Natural killer cell (primary cell): ENCODE measurements around the gene CC2D1B. TPM values are rescaled to one million over a fixed set of nuclear protein-coding genes. Genes with fewer than 3 reads are reported as not detected.

ENCODE experiments used
- ATAC-seq, 3 donors: fragments of 150-1000 bp in 2 of 3; fragments of 200-7000 bp in 1 of 3; cut with Tn5 transposase; 1 replicate in 1 of 3; 2 replicates in 2 of 3; pipeline ENCODE4 v1.10.0; 2021; ENCODE audit warnings: mild to moderate bottlenecking in 2 of 3, moderate library complexity in 2 of 3
- DNase-seq, 2 donors: peaks; one replicate each; pipeline versions ENCODE4 v3.0.0 to v3.0.0-alpha.2; 2013 to 2021; ENCODE audit warnings: mixed read lengths in 1 of 2
- H3K27ac ChIP-seq: one replicate; pipeline ENCODE4 v1.5.1; 2013; ENCODE audit warnings: mild to moderate bottlenecking, low read length
- H3K27me3 ChIP-seq: one replicate; pipeline ENCODE4 v1.6.1; 2013; ENCODE audit warnings: low read length; ENCODE audit not compliant: control insufficient read depth, insufficient read depth
- H3K36me3 ChIP-seq: one replicate; pipeline ENCODE4 v1.6.1; 2013; ENCODE audit warnings: low read length; ENCODE audit not compliant: control insufficient read depth, insufficient read depth
- H3K4me1 ChIP-seq: one replicate; pipeline ENCODE4 v1.6.1; 2013; ENCODE audit warnings: low read length; ENCODE audit not compliant: control insufficient read depth, insufficient read depth
- H3K4me3 ChIP-seq: one replicate; pipeline ENCODE4 v1.5.1; 2013; ENCODE audit warnings: low read length
- H3K9me3 ChIP-seq: one replicate; pipeline ENCODE4 v1.6.1; 2013; ENCODE audit warnings: low read length; ENCODE audit not compliant: control insufficient read depth, insufficient read depth
- H3K27ac Mint-ChIP-seq, 2 donors: one replicate each; pipeline ENCODE4 v1.8.0; 2022; ENCODE audit warnings: mild to moderate bottlenecking in 2 of 2, mixed read lengths in 2 of 2, moderate library complexity in 1 of 2
- H3K27me3 Mint-ChIP-seq, 2 donors: one replicate each; pipeline ENCODE4 v1.8.0; 2022; ENCODE audit warnings: low read depth in 2 of 2, mixed read lengths in 2 of 2
- H3K36me3 Mint-ChIP-seq: one replicate; pipeline ENCODE4 v1.8.0; 2022; ENCODE audit warnings: mixed read lengths
- H3K4me1 Mint-ChIP-seq, 2 donors: one replicate each; pipeline ENCODE4 v1.8.0; 2022; ENCODE audit warnings: mixed read lengths in 2 of 2
- H3K4me3 Mint-ChIP-seq: one replicate; pipeline ENCODE4 v1.8.0; 2022; ENCODE audit warnings: mild to moderate bottlenecking, moderate library complexity, mixed read lengths
- H3K9me3 Mint-ChIP-seq, 2 donors: one replicate each; pipeline ENCODE4 v1.8.0; 2022; ENCODE audit warnings: mixed read lengths in 2 of 2
- WGBS: methylation state at CpG from one replicate; pipeline ENCODE4 v1.1.7; 2013; ENCODE audit warnings: missing lambda C conversion rate; ENCODE audit not compliant: insufficient coverage; 5-methylcytosine and 5-hydroxymethylcytosine counted together
- intact Hi-C: fragments of 100-400 bp; cut with micrococcal nuclease; formaldehyde crosslinking; loops from one replicate; pipeline ENCODE4 v1.14.2; 2022
- total RNA-seq, 4 donors: library from RNA; stranded (reverse); fragments of 120-200 nt in 1 of 4; gene quantifications; one replicate each; pipeline versions ENCODE4 v1.2.3 to v1.2.4, GENCODE V29; 2013 to 2022
- TF ChIP-seq, protein P1 (sequence below): fragments of 200-600 bp; IDR thresholded peaks from one replicate; pipeline ENCODE4 v1.8.0; 2022; ENCODE audit warnings: antibody characterized with exemption

The CC2D1B gene
- total RNA-seq, 3 donors from 2014 or later (not counting 1 experiment from before 2014, with no cell fraction given): 61.4 to 78.4 (median 68.8) TPM

DNA sequence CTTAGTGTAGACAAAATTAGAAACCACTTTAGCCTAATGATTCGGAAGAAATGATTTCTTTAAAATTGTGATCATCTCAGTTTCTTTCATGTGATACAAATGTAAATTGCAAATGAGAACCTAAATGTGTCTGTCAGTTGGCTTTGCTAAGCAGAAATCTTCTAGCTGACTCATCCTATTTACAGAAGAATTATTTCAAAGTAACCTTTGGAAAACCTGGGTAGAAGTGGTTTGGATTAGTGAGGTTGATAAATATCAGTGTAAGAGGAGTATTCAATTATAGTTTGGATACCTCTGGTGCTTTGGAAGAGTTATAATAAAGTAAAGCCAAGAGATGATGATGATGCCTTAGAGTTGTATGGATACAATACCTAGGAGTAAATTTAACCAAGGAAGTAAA, 37.4 kb downstream of the CC2D1B start:
- no peaks in the 10 kb centered on the region for H3K9me3 Mint-ChIP-seq
- WGBS: 100% methylated on average over 1 of the region's 1 CpG
- Histone ChIP-seq H3K36me3 (no peaks in the 10 kb centered on the region), H3K9me3 (no peaks in the 10 kb centered on the region), H3K4me1 (no peaks in the 10 kb centered on the region), H3K27me3 (no peaks in the 10 kb centered on the region), H3K27ac (no peak overlapping the region), H3K4me3 (no peak overlapping the region)
- H3K36me3 Mint-ChIP-seq: no peaks in the 10 kb centered on the region
- DNase-seq (no peak), ATAC-seq (no peak)
- H3K4me1 Mint-ChIP-seq: no peaks in the 10 kb centered on the region
- TF ChIP-seq, protein P1, sequence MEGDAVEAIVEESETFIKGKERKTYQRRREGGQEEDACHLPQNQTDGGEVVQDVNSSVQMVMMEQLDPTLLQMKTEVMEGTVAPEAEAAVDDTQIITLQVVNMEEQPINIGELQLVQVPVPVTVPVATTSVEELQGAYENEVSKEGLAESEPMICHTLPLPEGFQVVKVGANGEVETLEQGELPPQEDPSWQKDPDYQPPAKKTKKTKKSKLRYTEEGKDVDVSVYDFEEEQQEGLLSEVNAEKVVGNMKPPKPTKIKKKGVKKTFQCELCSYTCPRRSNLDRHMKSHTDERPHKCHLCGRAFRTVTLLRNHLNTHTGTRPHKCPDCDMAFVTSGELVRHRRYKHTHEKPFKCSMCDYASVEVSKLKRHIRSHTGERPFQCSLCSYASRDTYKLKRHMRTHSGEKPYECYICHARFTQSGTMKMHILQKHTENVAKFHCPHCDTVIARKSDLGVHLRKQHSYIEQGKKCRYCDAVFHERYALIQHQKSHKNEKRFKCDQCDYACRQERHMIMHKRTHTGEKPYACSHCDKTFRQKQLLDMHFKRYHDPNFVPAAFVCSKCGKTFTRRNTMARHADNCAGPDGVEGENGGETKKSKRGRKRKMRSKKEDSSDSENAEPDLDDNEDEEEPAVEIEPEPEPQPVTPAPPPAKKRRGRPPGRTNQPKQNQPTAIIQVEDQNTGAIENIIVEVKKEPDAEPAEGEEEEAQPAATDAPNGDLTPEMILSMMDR: no peak
- no peak overlapping the region for H3K4me3 Mint-ChIP-seq
- H3K27me3 Mint-ChIP-seq: peaks cover 0 to 5% of the 10 kb centered on the region in 2 donors
- no peak overlapping the region for H3K27ac Mint-ChIP-seq
- intact Hi-C loops: no loop called here

GRCh38 chr1:52325786-52326185, 40.2 kb downstream of the CC2D1B start:
- ATAC-seq (no peak), DNase-seq (no peak)
- Mint-ChIP-seq H3K27ac (no peak overlapping the region), H3K27me3 (peaks cover 0 to 5% of the 10 kb centered on the region in 2 donors), H3K4me1 (no peaks in the 10 kb centered on the region), H3K9me3 (no peaks in the 10 kb centered on the region), H3K36me3 (no peaks in the 10 kb centered on the region), H3K4me3 (no peak overlapping the region)
- H3K27ac ChIP-seq: no peak overlapping the region
- 97% methylated on average over 4 of the region's 5 CpGs for WGBS
- no peak overlapping the region for H3K4me3 ChIP-seq
- H3K36me3 ChIP-seq: no peaks in the 10 kb centered on the region
- no peaks in the 10 kb centered on the region for H3K27me3 ChIP-seq
- intact Hi-C loops: no loop called here
- no peaks in the 10 kb centered on the region for H3K4me1 ChIP-seq
- no peaks in the 10 kb centered on the region for H3K9me3 ChIP-seq
- TF ChIP-seq, protein P1: no peak

DNA sequence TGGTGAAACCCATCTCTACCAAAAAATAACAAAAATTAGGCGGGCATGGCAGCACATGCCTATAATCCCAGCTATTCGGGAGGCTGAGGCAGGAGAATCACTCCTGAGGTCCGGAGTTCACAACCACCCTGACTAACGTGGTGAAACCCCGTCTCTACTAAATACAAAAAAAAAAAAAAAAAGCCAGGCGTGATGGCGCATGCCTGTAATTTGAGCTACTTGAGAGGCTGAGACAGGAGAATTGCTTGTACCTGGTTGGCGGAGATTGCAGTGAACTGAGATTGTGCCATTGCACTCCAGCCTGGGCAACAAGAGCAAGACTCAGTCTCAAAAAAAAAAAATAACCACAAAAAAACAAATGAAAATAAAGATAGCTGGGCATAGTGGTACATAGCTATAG, 42.3 kb downstream of the CC2D1B start:
- H3K27me3 ChIP-seq: no peaks in the 10 kb centered on the region
- DNase-seq (no peak), ATAC-seq (no peak)
- no peaks in the 10 kb centered on the region for H3K9me3 Mint-ChIP-seq
- no peaks in the 10 kb centered on the region for H3K4me1 ChIP-seq
- H3K4me1 Mint-ChIP-seq: no peaks in the 10 kb centered on the region
- TF ChIP-seq, protein P1: no peak
- no peaks in the 10 kb centered on the region for H3K36me3 Mint-ChIP-seq
- no peak overlapping the region for H3K4me3 Mint-ChIP-seq
- H3K36me3 ChIP-seq: no peaks in the 10 kb centered on the region
- no peak overlapping the region for H3K4me3 ChIP-seq
- 95% methylated on average over 7 of the region's 8 CpGs for WGBS
- H3K27ac ChIP-seq: no peak overlapping the region
- peaks cover 0 to 5% of the 10 kb centered on the region in 2 donors for H3K27me3 Mint-ChIP-seq
- H3K9me3 ChIP-seq: no peaks in the 10 kb centered on the region
- intact Hi-C loops: no loop called here
- H3K27ac Mint-ChIP-seq: no peak overlapping the region

DNA sequence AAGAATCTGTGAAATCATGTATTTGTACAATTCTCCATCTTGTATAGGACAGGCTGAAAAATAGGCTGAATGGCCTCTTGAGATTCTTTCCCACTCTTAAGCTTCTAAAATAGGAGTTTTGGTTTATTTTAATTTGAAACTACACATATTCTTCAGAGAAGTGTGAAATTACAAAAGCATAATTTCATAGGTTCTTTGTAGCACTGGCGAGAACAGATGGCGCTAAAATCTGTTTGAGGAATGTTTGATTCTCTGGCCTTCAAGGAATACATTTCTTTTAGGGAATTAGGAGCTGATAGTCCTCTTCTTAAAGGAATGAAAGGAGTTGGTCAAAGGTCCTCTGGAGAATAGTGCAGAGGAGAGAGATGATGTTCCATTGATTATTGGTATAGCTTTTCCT, 44.9 kb downstream of the CC2D1B start:
- DNase-seq (no peak), ATAC-seq (no peak)
- no peak overlapping the region for H3K4me3 ChIP-seq

More for the DNA sequence above, 44.9 kb downstream of the CC2D1B start:
- no peaks in the 10 kb centered on the region for H3K36me3 Mint-ChIP-seq
- no peaks in the 10 kb centered on the region for H3K27me3 ChIP-seq
- no peak overlapping the region for H3K27ac Mint-ChIP-seq
- no peak overlapping the region for H3K4me3 Mint-ChIP-seq
- no peaks in the 10 kb centered on the region for H3K4me1 Mint-ChIP-seq
- no peaks in the 10 kb centered on the region for H3K9me3 Mint-ChIP-seq
- H3K36me3 ChIP-seq: no peaks in the 10 kb centered on the region
- peaks cover 0 to 8% of the 10 kb centered on the region in 2 donors for H3K27me3 Mint-ChIP-seq
- H3K27ac ChIP-seq: no peak overlapping the region
- no peaks in the 10 kb centered on the region for H3K9me3 ChIP-seq
- intact Hi-C loops: no loop called here
- no peaks in the 10 kb centered on the region for H3K4me1 ChIP-seq
- TF ChIP-seq, protein P1: no peak
- WGBS: 100% methylated on average over 2 of the region's 2 CpGs
